ENCODE measurements around the gene GAS6. TPM values are rescaled to one million over a fixed set of nuclear protein-coding genes. Genes with fewer than 3 reads are reported as not detected.
A peak's percentile ranks its signal among the peaks of the same experiment; 100 is the strongest.

The GAS6 gene
- total RNA-seq, 1 donor from 2014 or later: 244 TPM

GRCh38 chr13:113820813-113821651 lies 42.8 kb downstream of the GAS6 start:
- peak; percentile 95 for DNase-seq (ENCODE audit: low spot score)

DNA sequence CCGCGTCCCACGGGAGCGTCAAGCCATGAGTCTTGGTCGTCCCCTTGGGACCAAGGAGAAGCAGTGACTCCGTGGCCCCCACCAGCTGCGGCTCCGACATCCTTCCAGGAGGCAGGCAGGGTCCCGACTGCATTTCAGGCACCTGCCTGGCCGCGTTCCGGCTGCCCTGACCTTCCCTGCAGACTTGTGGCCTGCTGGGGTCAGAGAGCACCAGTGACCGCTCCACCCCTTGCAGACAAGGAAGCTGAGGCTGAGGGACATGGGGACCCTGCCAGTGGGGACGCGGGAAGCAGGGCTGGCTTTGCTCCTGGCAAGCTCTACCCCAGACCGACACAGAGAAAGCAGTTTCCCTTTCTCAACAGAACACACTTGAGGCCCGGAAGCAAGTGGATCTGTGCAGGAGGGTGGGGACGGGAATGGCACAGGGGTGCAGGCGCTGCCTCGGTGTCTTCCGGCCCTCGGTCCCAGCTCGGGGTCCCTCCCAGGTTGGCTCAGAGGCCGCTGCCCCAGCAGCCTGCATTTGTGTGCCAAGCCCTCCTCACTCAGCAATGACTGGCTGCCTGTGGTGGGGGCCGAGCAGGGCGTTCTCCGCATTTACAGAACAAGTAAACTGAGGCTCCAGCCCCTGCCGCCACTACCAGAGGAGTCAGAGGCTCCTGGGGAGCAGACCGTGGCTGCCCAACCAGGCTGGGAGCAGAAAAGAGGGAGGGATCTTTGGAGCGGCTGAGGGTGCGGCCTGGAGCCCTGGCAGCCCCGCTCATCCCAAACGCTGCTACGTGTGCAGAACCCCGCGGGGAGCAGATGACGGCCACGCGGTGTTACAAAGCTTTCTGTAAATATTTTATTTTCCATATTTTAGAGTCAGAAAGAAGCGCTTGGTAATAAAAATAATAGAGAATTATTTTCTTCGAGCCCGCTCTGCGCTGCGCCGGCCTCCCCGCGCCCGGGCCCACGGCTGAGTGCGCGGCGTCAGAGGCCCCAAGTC lies 43.9 kb downstream of the GAS6 start:
- no peak for DNase-seq (ENCODE audit: low spot score)

GRCh38 chr13:113819341-113819730 lies 44.5 kb downstream of the GAS6 start:
- DNase-seq (ENCODE audit: low spot score): no peak

- no peak for DNase-seq (ENCODE audit: low spot score)
These were observed 45.1 kb downstream of the GAS6 start for GRCh38 chr13:113818700-113819295.

GRCh38 chr13:113817860-113818691 lies 45.8 kb downstream of the GAS6 start:
- no peak for DNase-seq (ENCODE audit: low spot score)

GRCh38 chr13:113816946-113817859 lies 46.7 kb downstream of the GAS6 start:
- DNase-seq (ENCODE audit: low spot score): peak; percentile 78

- no peak for DNase-seq (ENCODE audit: low spot score)
These were observed 47.5 kb downstream of the GAS6 start for GRCh38 chr13:113816254-113816929.

GRCh38 chr13:113815151-113816058 lies 48.5 kb downstream of the GAS6 start:
- DNase-seq (ENCODE audit: low spot score): no peak

GRCh38 chr13:113814435-113814821 lies 49.4 kb downstream of the GAS6 start:
- DNase-seq (ENCODE audit: low spot score): no peak

- no peak for DNase-seq (ENCODE audit: low spot score)
These were observed 50.0 kb downstream of the GAS6 start for GRCh38 chr13:113813749-113814434.

DNA sequence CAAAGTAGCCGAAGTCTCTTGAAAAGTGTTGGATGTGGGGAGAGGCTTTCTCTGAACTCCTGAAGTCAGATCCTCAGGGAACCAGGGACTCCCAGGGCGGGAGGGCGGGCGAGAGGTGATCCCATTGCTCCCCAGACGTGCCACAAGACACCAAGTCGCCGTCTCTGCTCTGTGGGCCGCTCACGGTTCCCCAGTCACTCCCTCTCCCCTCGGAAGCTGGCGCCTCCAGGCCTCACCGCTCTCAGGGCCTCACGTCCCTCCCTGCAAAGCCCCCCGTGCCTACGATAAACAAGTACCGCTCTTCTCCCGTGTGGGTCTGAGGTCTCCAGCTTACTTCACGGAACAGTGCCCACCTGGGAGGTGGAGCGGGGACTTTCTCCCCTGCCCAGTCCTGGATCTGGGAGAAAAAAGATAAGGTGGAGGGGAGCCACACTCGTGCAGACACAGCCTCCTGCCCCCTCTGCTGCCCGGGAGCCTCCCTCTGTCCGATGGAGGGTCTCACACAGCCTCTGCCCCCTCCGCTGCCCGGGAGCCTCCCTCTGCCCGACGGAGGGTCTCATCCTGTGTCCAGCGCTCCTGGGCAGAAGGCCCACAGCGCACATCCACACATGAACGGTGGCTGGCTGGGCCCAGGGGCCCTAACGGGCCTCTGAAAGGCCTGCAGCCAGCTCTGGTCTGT lies 50.7 kb downstream of the GAS6 start:
- peak; percentile 26 for DNase-seq (ENCODE audit: low spot score)

- no peak for DNase-seq (ENCODE audit: low spot score)
These were observed 51.5 kb downstream of the GAS6 start for GRCh38 chr13:113812178-113813040.

DNA sequence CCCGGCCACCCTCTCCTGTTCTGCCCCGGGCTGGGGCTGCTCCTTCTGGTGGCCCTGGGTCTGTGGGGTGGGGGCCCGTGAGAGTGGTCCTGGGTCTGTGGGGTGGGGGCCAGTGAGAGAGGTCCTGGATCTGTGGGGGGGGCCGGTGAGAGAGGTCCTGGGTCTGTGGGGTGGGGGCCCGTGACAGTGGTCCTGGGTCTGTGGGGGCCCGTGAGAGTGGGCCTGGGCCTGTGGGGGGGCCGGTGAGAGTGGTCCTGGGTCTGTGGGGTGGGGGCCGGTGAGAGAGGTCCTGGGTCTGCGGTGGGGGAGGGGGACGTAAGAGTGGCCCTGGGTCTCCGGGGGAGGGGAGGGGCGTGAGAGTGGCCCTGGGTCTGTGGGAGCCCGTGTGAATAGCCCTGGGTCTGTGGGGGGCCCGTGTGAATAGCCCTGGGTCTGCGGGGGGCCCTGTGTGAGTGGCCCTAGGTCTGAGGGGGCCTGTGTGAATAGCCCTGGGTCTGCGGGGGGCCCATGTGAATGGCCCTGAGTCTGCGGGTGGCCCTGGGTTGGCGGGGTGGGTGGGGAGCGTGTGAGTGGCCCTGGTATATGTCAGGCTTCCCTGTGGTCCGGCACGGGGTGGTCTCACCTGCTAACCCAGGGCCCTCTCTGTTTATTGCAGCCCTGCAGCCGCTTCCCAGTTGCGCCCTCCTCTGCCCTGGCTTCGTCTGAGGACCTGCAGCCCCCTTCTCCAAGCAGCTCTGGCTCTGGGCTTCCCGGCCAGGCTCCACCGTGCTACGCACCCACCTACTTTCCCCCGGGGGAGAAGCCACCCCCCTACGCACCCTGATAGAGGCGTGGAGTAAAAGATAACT lies 52.6 kb downstream of the GAS6 start:
- no peak for DNase-seq (ENCODE audit: low spot score)

DNA sequence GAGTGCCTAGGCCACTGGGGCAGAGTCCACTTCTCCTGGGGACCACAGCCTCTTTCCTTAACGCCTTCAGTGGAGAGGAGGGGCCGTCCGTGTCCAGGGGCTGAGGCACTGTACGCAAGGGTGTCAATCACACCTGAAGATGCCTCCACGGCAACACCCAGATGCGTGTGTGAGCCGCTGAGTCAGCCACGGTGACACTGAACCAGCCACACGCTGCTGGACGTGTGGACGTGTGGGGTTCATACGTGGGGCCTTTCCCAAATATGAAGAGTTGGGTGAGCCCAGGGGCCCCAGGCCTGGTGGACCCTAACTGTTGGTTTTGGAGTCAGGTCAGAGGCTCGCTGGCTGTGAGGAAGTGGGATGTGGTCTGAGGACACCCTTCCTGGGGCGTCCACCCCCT lies 53.2 kb downstream of the GAS6 start:
- DNase-seq (ENCODE audit: low spot score): no peak

DNA sequence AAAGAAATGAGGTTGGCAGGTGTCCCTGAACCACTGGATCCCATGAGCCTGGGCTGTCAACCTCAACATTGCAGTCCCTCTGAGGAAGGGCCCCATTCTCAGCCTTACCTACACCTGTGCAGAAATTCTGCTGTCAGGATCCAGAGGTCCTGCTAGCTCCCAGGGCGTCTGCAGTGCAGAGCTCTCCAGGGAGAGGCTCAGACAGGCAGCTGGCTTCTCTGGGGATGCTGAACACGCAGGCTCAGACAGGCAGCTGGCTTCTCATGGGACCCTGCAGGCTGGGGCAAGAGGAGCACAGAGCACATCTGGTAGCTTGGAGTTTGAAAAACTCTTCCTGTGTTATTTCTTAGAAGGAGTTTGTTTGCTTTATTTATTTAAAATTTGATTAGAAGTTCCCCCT lies 53.9 kb downstream of the GAS6 start:
- DNase-seq (ENCODE audit: low spot score): no peak

Data from umbilical cord (tissue), 2 donors.